NCI-H748 (cell line): ENCODE data around the gene PCCA.
A peak's percentile ranks its signal among the peaks of the same experiment; 100 is the strongest.

Experiments used
- DNase-seq: peaks from one replicate; lab custom pipeline; 2025; ENCODE audit not compliant: unreplicated experiment; lab: John Stamatoyannopoulos, UW

PCCA gene

DNA sequence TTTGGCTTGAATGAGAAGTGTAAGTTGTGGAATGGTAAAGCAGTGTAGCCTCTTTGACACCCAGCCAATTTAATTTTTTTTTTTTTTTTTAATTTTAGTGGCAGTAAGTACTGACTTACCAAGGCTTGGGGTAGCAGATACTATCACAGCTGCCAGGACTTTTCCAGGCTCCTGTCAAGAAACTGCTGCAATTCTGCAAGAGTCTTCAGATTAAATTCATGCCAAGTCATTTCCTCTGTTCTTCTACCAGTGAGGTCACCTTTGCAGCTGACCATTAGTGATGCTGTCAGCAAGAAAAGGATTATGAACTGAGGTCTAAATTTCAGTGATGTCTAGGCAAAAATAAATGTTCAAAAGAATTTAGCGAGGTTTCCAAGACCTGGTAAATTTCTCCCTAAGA is 408.5 kb downstream of the PCCA start:
- DNase-seq = no peak

DNA sequence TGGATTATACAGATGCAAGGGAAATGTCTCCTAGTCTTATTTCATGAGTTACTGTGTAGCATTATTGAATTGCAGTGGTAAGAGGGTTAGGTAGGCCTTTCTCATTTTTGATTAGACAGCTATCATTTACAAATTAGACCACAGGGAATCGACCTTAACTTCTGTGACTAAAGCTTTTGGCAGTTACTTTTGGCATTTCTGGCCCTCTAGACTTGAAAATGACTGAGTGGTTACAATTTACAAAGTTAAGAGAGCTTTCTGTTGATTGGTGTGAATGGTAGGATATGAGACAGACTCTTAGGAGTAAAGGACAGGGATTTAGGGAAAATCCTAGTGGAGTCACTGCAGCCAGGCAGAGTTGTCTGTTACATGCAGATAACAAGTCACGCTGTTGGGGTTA is 413.6 kb downstream of the PCCA start:
- DNase-seq = no peak

DNA sequence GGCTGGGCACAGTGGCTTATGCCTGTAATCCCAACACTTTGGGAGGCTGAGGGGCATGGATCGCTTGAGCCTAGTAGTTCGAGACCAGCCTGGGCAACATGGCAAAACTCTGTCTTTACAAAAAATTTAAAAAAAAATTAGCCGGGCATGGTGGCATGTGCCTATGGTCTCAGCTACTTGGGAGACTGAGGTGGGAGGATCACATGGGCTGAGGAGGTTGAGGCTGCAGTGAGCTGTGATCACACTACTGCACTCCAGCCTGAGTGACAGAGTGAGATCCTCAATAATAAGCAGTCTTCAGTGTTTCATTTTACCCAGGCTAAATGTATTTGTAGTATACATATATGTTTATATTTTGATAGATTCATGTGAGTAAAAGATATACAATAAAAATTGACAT is 414.7 kb downstream of the PCCA start:
- DNase-seq = no peak

DNA sequence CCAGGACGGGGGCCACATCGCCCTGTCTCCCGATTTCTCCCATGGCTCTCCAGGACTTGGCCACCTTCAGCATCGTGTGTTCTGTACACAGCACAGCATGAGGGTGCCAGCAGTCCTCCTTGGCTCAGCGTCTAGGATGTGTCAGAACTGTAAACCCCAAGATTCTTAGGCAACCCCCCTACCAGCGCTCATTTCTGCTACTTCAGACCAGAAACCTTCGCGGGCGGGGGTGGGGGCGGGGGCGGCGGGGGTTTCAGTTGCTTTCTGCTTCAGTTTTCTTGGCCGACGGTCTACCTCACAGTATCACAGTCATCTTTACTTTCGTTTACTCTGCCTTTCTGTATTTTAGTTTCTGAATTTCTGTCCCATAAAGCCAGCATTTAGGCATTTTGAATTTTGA is 417.3 kb downstream of the PCCA start:
- DNase-seq = peak; percentile 7

DNA sequence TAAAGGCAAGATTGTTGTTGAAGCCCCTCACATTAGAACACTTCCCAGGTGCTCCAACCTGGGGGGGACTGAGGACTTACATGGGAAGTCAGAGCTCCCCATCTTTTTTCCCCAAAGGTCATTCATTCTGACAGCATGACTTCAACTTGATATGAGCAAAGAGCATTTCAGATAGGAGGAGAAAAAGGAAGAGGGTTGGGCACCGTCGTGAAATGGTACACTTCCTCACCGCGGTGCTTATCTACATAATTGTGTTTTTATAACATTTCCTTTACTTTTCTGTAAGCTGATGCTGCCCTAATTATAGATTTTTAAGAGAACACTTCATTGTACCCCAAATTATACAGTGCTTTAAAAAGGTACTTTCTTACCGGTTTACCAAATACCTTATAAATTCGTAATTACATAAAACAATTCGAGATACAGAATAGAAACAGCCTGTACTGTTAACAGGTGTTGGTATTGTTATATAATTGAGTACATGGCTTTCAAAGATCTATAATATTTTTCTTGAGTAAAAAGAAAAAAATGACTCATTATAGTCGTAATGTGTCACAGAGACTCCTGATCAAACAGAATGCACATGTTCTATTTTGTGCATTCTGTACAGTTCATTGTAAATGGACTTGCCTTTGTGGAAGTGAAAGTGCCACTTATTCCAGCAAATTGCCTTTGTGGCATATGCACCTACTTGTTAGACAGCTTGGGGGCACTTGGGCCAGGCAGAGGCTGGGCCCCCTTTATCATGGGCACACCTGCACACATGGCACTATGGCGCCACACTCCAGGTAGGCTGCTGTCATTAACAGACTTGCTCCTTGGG is 417.9 kb downstream of the PCCA start:
- peak; percentile 98 for DNase-seq

DNA sequence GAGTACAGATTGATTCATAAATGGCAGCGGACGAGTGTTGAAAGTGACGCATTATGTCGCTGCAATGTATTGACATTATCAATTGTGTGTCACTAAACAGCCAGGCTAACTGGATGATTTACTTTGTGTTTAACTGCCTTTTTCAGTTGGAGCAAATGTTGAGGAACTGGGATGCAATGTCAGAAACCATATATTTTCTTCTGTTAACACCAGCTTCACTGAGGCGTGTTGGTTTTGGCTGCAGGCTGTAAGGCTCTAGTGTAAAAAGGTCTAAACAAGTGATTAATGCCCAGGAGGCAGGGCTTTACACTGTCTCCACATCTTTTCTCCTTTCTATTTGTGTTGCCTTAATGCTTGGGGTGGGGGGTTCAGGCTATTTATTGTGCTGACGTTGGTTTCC is 419.6 kb downstream of the PCCA start:
- DNase-seq = peak; percentile 94

DNA sequence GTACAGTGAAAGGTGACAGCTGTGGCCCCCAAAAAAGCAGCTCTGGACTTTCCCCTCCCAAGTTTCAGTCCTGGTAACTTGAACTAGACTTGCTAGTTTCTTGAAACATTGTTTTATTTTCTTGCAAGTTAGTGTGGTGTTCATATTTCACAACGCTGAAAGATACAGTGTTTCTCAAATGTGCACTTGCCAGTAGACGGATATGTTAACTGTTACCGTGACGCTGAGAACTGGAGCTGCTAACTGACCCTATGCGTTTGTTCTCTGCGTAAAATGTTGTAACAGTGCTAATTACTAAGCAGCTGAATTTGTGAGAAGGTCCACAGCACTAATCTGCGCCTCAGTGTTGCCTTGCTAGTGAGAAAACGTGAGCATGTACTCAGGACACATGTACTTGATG is 420.1 kb downstream of the PCCA start:
- peak; percentile 87 for DNase-seq

DNA sequence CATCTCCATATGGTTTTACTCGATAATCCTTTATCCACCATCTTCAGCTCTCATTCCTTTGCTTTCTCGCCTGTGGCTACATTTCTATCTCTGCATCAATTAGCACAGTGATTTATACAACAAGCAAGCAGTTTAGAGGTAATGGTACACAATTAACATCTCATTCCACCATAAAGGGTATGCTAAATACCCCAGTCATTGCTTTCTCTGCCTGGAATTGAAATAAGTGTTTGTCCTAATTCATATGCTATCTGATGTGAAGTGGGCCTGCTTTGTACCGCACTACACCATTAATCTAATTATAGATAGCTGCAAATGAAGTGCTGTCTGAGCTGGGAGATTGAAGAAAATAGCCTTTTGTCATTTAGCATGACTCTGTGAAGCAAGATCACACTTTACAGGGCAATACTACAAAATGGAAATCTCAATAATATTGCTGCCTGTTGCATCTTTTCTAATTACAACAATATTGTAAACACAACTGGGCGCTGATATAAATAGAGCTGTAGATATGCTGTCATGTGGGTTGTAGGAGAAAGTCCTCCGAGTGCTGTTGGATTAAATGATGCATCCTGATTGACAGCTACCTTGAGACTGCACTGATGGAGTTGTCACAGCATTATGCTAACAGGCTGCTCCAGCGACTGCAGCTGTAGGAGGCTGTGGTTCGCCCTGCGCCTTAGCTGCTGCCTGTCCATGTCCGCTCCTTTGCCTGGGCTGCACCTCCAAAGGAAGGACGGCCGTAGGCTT is 421.5 kb downstream of the PCCA start:
- peak; percentile 81 for DNase-seq

DNA sequence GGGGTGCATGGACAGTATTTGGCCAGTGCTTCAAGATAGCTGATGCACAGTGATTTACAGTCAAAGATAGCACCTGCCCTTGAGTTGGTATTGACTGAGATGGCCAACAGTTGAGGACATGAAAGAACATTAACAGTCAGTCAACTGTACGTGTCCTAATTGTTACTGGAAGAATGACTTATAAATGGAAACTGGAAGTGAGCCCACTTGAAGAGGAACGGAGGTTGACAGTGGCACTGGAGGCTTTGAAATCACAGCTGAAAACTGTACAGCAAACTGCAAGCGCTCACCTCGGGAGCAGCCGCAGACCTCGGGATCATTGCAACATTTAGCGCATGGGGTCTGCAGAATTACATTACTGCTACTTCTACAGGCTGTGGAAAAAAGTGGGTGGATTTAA is 422.6 kb downstream of the PCCA start:
- peak; percentile 92 for DNase-seq

DNA sequence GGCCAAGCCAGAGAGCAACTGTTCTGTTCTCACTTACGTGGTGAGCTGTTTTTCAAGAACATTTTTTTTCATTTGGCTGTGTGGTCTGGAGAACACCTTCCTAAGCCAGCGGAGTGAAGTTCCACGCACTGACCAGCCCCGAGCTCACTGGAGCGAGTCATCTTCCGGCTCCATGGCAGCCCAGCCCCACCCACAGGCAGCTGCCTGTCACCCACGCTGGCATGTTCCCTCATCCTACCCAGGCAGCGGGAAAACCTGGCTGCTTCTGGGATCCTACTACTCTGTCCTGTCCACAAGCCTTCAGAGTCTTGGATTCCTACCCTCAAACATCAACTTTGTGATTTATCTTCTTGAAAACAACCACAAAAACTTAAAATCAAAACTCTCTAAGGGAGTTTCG is 423.5 kb downstream of the PCCA start:
- peak; percentile 34 for DNase-seq

DNA sequence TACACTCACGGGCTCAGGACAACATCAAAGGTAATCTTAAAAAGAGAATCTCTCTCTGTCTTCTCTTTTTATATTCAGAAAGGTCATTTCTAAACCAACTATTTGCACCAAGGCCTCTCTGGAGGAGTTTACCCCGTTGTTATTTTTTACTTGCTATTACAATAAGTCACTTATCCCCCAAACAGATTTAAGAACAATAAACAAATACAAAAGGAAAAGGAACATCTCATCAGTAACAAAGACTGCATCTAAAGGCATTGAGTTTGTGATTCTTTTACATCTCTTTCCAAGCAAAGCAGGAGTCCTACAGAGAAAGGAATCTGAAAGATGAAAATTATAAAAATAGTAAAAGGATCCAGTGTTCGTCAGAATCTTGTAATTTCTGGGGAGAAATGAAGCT is 424.3 kb downstream of the PCCA start:
- DNase-seq = no peak

DNA sequence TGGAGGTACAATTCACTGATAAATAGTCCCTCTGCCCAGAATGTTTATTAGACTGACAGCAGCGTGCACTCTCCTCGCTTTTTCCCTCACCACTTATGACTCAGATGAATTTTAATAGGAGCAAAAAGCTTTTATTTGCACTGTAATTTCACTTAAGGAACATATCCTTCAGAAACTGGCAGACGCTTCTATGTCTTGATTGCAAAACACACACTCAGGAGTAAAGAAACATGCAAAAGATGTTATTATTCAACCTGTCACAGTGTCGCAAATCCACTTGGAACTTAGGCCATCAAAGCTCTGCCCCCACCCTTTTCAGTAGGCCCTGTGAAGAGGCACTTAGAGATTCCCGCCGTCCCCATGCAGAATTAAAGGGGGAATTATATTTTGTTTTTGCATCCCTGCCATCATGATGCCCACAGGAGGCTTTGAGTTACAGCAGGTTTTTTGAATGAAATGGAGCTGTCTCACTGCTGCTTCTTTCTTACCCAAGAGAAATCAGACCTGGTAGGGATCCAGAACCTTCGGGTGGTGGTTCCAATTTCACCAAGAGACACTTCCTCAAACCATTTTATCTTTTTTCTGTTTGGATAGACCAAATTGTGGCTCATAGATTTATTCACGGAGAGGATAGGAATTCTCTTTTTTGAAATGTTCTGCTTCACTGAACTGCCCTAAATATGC is 425.2 kb downstream of the PCCA start:
- peak; percentile 92 for DNase-seq

DNA sequence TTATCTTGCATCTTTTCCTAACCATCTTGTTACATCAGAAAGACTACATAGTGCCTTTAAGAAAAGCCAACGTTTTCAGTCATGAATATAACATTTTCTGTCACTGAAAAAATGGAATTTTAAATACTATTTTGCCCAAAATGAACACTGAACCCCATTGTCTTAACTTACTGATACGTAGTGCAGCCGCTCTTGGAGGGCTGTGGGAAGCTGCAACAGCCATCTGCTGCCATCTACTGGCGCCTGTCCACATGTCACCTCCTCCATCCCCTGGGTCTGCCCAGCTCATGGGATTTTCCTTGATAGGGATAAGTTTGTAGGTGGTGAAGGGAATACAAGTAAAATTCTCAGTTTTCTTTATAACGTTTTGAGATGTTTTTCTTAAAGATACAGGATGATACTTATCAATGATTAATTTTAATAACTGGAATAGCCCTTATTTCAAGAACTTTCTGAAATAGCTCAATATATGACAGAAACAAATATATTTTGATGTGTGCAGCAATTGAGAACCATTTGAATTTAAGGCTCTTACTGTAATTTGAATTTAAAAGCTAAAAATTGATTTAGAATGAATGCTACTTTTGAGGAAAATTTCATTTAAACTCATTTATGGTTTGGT is 426.0 kb downstream of the PCCA start:
- DNase-seq = peak; percentile 89

DNA sequence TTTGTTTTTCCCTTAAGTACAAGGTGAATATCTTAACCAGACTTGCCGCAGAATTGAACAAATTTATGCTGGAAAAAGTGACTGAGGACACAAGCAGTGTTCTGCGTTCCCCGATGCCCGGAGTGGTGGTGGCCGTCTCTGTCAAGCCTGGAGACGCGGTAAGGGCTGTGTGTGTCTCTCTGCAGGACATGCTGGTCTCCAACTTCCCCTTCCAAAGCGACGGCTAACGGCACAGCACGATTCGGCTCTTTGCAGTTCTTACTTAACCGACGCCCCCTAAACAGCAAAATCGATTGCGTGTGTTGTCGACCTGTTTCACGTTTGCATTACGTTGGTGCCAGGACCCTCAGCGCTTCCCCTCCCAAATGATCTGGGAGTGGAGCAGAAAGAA is 426.5 kb downstream of the PCCA start:
- DNase-seq = no peak

DNA sequence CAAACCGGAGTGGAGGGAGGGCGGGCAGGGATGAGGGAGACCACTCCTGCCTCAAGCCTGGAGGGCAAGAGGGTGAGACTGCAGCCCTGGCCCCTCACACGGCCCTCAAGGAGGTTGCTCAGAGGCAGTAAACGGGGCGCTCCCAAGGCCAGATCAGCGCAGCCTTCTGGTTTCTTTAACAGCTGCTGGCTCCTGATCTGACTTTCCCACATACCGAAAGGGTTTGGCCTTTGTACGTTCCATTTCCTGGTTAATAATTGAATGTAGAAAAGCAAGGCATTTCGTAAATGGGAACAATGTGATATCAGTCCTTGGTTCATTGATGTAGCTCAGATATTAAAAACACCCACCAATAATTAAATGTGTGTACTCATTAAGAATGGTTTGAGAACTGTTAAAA is 428.2 kb downstream of the PCCA start:
- no peak for DNase-seq

DNA sequence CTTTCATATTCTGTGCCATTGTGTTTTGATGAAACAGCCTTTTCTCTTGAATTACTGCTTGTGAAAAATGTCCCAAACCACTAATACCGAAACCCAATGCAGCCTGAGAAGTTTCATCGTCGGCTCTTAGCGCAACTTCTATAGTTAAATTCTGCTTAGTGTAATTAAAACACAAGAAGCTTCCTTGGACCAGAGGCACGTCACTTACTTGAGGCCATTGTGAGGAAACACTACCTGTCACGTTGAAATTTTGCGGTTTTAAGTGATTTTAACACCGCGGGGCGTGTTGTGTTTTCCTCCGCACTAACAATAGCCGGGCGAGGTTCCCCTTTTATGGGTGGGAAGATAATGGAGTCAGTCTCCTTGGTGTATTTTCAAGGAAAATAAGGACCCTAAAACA is 428.8 kb downstream of the PCCA start:
- no peak for DNase-seq

DNA sequence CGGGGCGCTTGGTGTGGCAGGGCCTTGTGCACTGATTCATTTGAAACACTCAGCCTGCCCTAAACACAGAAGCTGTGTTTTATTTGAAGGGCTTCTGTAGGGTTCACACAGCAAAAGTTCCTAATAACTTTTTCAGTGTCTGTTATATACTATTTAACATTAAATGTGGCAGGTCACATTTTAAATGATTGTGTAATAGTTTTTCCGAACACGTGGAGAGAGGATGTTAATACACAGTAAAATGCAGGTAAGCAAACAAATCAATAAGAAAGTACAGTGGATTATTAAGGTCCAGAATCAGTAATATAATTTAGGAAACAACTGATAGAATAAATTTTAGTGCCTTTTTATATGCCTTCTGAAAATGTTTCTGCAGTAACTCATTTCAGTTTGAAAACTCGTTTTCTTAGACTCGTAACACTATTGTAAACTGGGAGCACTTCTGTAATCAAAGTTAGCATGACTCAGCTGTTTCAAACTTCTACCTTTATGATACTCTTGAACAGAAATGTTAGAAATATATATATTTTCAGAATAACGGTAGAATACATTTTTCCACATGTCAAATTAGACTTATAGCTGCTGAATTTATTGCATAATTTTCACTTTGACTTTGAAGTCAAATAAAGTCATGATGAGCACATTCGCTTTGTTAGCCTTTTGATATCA is 429.6 kb downstream of the PCCA start:
- DNase-seq = no peak

DNA sequence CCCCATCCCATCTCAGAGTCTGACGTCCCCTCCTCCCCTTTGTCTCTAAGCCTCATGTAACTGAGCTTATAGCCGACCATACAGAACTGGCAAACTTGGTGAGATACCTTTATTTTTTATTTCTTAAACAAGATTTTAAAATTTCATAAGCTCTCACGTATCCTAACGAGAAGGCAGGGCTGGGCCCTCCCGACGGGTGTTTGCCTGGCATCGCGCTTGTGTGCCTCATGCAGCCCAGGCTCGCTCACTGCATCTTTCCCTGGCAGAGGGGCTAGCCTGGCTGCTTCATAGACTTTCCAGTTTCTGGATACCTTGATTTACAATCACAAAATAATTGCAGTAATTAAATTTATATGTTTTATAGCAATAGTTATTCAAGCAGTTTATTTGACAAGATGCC is 430.7 kb downstream of the PCCA start:
- no peak for DNase-seq

DNA sequence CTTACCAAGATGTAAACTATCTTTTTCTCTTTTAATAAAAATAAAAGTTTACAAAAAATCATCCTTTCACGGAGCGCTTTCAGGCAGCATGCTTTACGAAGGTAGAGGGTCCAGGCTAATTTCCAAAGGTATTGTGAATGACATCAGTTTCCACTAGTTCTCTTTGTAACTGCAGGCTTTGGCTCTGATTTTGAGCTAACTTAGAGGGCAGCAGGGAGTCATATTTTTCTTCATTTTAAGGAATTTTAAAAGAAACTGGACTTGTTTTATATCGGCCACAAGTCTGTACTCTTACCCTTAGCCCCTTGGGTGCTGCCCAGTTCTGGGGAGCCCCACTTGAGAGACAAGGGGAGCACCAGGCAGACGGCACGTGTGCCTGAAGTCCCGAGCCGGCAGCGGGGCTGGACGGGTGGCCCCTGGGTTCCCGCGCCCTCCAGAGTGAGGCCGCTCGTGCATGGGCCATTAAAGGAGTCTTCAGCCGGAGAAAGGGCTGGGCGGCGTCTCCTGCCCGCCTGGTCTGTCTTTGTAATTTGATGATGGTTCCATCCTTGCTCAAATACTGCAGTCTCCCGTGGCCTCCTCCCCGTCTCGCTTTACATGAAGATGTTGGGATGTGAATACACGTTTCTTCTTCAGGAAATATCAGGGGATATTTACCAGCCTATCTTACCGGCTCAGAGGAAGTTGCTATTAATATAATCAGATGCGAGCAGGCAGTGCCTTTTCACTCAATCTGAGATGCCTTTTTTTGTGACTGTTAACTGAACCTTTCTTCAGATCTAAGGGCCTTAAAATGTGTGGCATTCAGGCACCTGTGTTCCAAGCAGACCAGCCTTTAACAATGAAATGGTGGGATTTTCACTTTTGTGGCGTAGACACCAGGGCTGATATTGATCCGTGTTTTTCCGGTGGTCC is 432.3 kb downstream of the PCCA start:
- peak; percentile 6 for DNase-seq
